ENCODE data around the gene ASGR2.
"Not testable (repeated sequence)": the region's sequence is repeated elsewhere in the genome, so short reads cannot be mapped to it uniquely, and the experiment has no call there.

The ASGR2 gene

GRCh38 chr17:7098802-7099459 lies 15.7 kb downstream of the ASGR2 start:
- no peak for DNase-seq (ENCODE audit: low read depth)

- no peak for DNase-seq (ENCODE audit: low read depth)
Observed at GRCh38 chr17:7097940-7098339, 16.7 kb downstream of the ASGR2 start.

- no peak for DNase-seq (ENCODE audit: low read depth)
Observed at GRCh38 chr17:7095625-7096024, 19.0 kb downstream of the ASGR2 start.

GRCh38 chr17:7094652-7095019 lies 20.0 kb downstream of the ASGR2 start:
- no peak for DNase-seq (ENCODE audit: low read depth)

- not testable (repeated sequence) for DNase-seq (ENCODE audit: low read depth)
Observed at GRCh38 chr17:7091311-7092005, 23.2 kb downstream of the ASGR2 start.

GRCh38 chr17:7089570-7089969 lies 25.1 kb downstream of the ASGR2 start:
- not testable (repeated sequence) for DNase-seq (ENCODE audit: low read depth)

- not testable (repeated sequence) for DNase-seq (ENCODE audit: low read depth)
Observed at GRCh38 chr17:7088442-7088841, 26.2 kb downstream of the ASGR2 start.

GRCh38 chr17:7084088-7084487 lies 30.5 kb downstream of the ASGR2 start:
- no peak for DNase-seq (ENCODE audit: low read depth)

- DNase-seq (ENCODE audit: low read depth), result no peak
Observed at GRCh38 chr17:7083592-7083991, 31.0 kb downstream of the ASGR2 start.

GRCh38 chr17:7081341-7082062 lies 33.1 kb downstream of the ASGR2 start:
- DNase-seq (ENCODE audit: low read depth), result no peak

GRCh38 chr17:7080456-7081041 lies 34.1 kb downstream of the ASGR2 start:
- no peak for DNase-seq (ENCODE audit: low read depth)

GRCh38 chr17:7079581-7080455 lies 34.8 kb downstream of the ASGR2 start, which contains the start of gene CLEC10A:
Gene CLEC10A, minus strand, starts transcription at chr17:7080251. Its CDS starts 1,439 bp downstream, at chr17:7078812.
- DNase-seq (ENCODE audit: low read depth), result no peak

- DNase-seq (ENCODE audit: low read depth), result no peak
Observed at GRCh38 chr17:7078711-7079110, 35.9 kb downstream of the ASGR2 start.

- DNase-seq (ENCODE audit: low read depth), result no peak
Observed at GRCh38 chr17:7077911-7078546, 36.6 kb downstream of the ASGR2 start.

GRCh38 chr17:7074931-7075330 lies 39.7 kb downstream of the ASGR2 start:
- DNase-seq (ENCODE audit: low read depth), result no peak

- no peak for DNase-seq (ENCODE audit: low read depth)
Observed at GRCh38 chr17:7072406-7072805, 42.2 kb downstream of the ASGR2 start.

- no peak for DNase-seq (ENCODE audit: low read depth)
Observed at GRCh38 chr17:7070712-7071111, 43.9 kb downstream of the ASGR2 start.

- no peak for DNase-seq (ENCODE audit: low read depth)
Observed at GRCh38 chr17:7068268-7068667, 46.4 kb downstream of the ASGR2 start.

GRCh38 chr17:7067198-7067597 lies 47.4 kb downstream of the ASGR2 start:
- DNase-seq (ENCODE audit: low read depth), result no peak

GRCh38 chr17:7064261-7064660 lies 50.4 kb downstream of the ASGR2 start:
- DNase-seq (ENCODE audit: low read depth), result no peak

- DNase-seq (ENCODE audit: low read depth), result no peak
Observed at GRCh38 chr17:7063518-7064094, 51.0 kb downstream of the ASGR2 start.
